CD8-positive, alpha-beta memory T cell (primary cell): ENCODE results near the gene CMTM1. TPM values are rescaled to one million over a fixed set of nuclear protein-coding genes. Genes with fewer than 3 reads are reported as not detected.

ENCODE experiments used
- CTCF ChIA-PET: fragments of 350-600 bp; sonication (Branson Sonifier 250); formaldehyde crosslinking; loops from one replicate; lab custom pipeline; 2021; ENCODE audit warnings: antibody characterized with exemption; lab: Charles Lee
- POLR2A ChIA-PET: fragments of 350-600 bp; sonication (Branson Sonifier 250); formaldehyde crosslinking; loops from one replicate; lab custom pipeline; 2021; ENCODE audit warnings: antibody characterized with exemption; lab: Charles Lee
- DNase-seq, 5 donors: peaks; one replicate each; pipeline versions ENCODE4 v3.0.0 to v3.0.0-alpha.2; 2020 to 2022; ENCODE audit warnings: mixed read lengths in 1 of 5
- H3K27ac ChIP-seq: one replicate; pipeline ENCODE4 v1.7.0; 2013; ENCODE audit warnings: low read depth, mild to moderate bottlenecking, low read length, moderate library complexity
- H3K27me3 ChIP-seq: 2 replicates; pipeline ENCODE4 v1.7.0; 2013; ENCODE audit warnings: low read length, mild to moderate bottlenecking; ENCODE audit not compliant: insufficient read depth, poor library complexity, severe bottlenecking
- H3K36me3 ChIP-seq: 2 replicates; pipeline ENCODE4 v1.7.0; 2013; ENCODE audit warnings: mild to moderate bottlenecking, low read length, moderate library complexity; ENCODE audit not compliant: insufficient read depth
- H3K4me1 ChIP-seq: 2 replicates; pipeline ENCODE4 v1.7.0; 2013; ENCODE audit warnings: mild to moderate bottlenecking, low read length, moderate library complexity; ENCODE audit not compliant: insufficient read depth
- H3K4me3 ChIP-seq: 2 replicates; pipeline ENCODE4 v1.7.0; 2013; ENCODE audit warnings: mild to moderate bottlenecking, low read length
- H3K9me3 ChIP-seq: 2 replicates; pipeline ENCODE4 v1.7.0; 2013; ENCODE audit warnings: mild to moderate bottlenecking, low read length
- H3K27ac Mint-ChIP-seq, 8 donors: one replicate each; pipeline ENCODE4 v1.8.0; 2020 to 2021; ENCODE audit warnings: mixed read lengths in 8 of 8, mild to moderate bottlenecking in 6 of 8, inconsistent platforms in 3 of 8, moderate library complexity in 3 of 8
- H3K27me3 Mint-ChIP-seq, 2 donors: one replicate each; pipeline ENCODE4 v1.8.0; 2020 to 2021; ENCODE audit warnings: mixed read lengths in 2 of 2, mild to moderate bottlenecking in 1 of 2, moderate library complexity in 1 of 2
- H3K36me3 Mint-ChIP-seq, 3 donors: one replicate each; pipeline ENCODE4 v1.8.0; 2020 to 2021; ENCODE audit warnings: mixed read lengths in 3 of 3, inconsistent platforms in 1 of 3, mild to moderate bottlenecking in 1 of 3
- H3K4me1 Mint-ChIP-seq, 3 donors: one replicate each; pipeline ENCODE4 v1.8.0; 2020 to 2021; ENCODE audit warnings: mixed read lengths in 3 of 3, inconsistent platforms in 1 of 3, mild to moderate bottlenecking in 1 of 3
- H3K4me3 Mint-ChIP-seq, 7 donors: one replicate each; pipeline ENCODE4 v1.8.0; 2020 to 2021; ENCODE audit warnings: mixed read lengths in 7 of 7, mild to moderate bottlenecking in 6 of 7, moderate library complexity in 4 of 7, inconsistent platforms in 2 of 7
- H3K9me3 Mint-ChIP-seq, 5 donors: one replicate each; pipeline ENCODE4 v1.8.0; 2020 to 2022; ENCODE audit warnings: mixed read lengths in 5 of 5, mild to moderate bottlenecking in 3 of 5, moderate library complexity in 2 of 5, inconsistent platforms in 1 of 5
- polyA plus RNA-seq: library from polyadenylated mRNA; unstranded; fragments of 300-500 nt; fragmentation: Illumina TruSeq; gene quantifications from one replicate; pipeline ENCODE4 v1.2.3, GENCODE V29; 2021
- total RNA-seq, 2 experiments: library from RNA; stranded (reverse); gene quantifications; one replicate each; pipeline ENCODE4 v1.2.3, GENCODE V29; 2021

The CMTM1 gene, protein sequence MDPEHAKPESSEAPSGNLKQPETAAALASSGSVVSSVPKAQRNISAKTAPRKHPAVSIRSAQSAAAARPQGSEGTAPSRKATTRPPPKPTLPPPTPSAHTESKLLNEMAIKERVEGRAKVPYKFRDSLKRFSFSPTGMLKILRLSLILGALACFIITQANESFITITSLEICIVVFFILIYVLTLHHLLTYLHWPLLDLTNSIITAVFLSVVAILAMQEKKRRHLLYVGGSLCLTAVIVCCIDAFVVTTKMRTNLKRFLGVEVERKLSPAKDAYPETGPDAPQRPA
- total RNA-seq, result 1 to 10 TPM; 8.2 to 8.6 TPM
- 1.2 TPM for polyA plus RNA-seq

GRCh38 chr16:66566051-66566901 is at the start of gene CMTM1:
Gene CMTM1 (plus strand): TSS chr16:66566439. CDS start chr16:66566514, 75 bp downstream.
- no peaks in the 10 kb centered on the region for H3K9me3 Mint-ChIP-seq
- no peaks in the 10 kb centered on the region for H3K9me3 ChIP-seq
- peak within 1 kb of the TSS in 6 of 8 donors; percentile 17 to 89 (median 62) for H3K27ac Mint-ChIP-seq
- H3K27ac ChIP-seq, result no peak within 1 kb of the TSS
- H3K36me3 ChIP-seq, result peaks cover 12% of the 10 kb centered on the region
- ChIA-PET CTCF (no interaction called here), POLR2A (interaction anchor here (0.7 to 1.0 kb wide), 2 partner anchors 13 to 52 kb away, joined by 3 to 4 read pairs; no protein-coding TSS in a partner anchor)
- H3K4me3 ChIP-seq, result no peak within 1 kb of the TSS
- H3K4me1 Mint-ChIP-seq, result peaks cover 36 to 66% (median 58%) of the 10 kb centered on the region in 3 donors
- no peaks in the 10 kb centered on the region for H3K27me3 ChIP-seq
- peaks cover 4 to 58% (median 14%) of the 10 kb centered on the region in 3 donors for H3K36me3 Mint-ChIP-seq
- peaks cover 24% of the 10 kb centered on the region for H3K4me1 ChIP-seq
- no peak for DNase-seq
- H3K27me3 Mint-ChIP-seq, result no peaks in the 10 kb centered on the region
- H3K4me3 Mint-ChIP-seq, result peak within 1 kb of the TSS in 1 of 7 donors; percentile 40

- H3K36me3 ChIP-seq, result no peaks in the 10 kb centered on the region
- ChIA-PET CTCF (interaction anchor here (1.1 to 1.5 kb wide), 2 partner anchors 35 to 73 kb away, joined by 4 to 5 read pairs; no protein-coding TSS in a partner anchor), POLR2A (no interaction called here)
- H3K4me3 ChIP-seq, result peak overlapping the region; percentile 28
- H3K4me1 Mint-ChIP-seq, result peaks cover 70 to 86% (median 76%) of the 10 kb centered on the region in 3 donors
- H3K4me3 Mint-ChIP-seq, result peak overlapping the region; percentile 46 to 89 (median 68)
- H3K27me3 Mint-ChIP-seq, result no peaks in the 10 kb centered on the region
- H3K9me3 ChIP-seq, result no peaks in the 10 kb centered on the region
- H3K27ac ChIP-seq, result peak overlapping the region; percentile 67
- peak overlapping the region; percentile 92 to 100 (median 98) for H3K27ac Mint-ChIP-seq
- no peaks in the 10 kb centered on the region for H3K27me3 ChIP-seq
- peaks cover 56% of the 10 kb centered on the region for H3K4me1 ChIP-seq
- H3K9me3 Mint-ChIP-seq, result no peaks in the 10 kb centered on the region
- DNase-seq, result no peak
- H3K36me3 Mint-ChIP-seq, result peaks cover 0 to 2% (median 0%) of the 10 kb centered on the region in 3 donors
Observed at GRCh38 chr16:66516509-66516807, 49.8 kb upstream of the CMTM1 start.

GRCh38 chr16:66516808-66517585 is 49.2 kb upstream of the CMTM1 start:
- Histone ChIP-seq H3K9me3 (no peaks in the 10 kb centered on the region), H3K4me3 (peak overlapping the region; percentile 16), H3K27ac (peak overlapping the region; percentile 80), H3K27me3 (no peaks in the 10 kb centered on the region), H3K4me1 (peaks cover 61% of the 10 kb centered on the region), H3K36me3 (no peaks in the 10 kb centered on the region)
- no peaks in the 10 kb centered on the region for H3K27me3 Mint-ChIP-seq
- H3K27ac Mint-ChIP-seq, result peak overlapping the region; percentile 92 to 100 (median 98)
- DNase-seq, result peak; percentile 31 to 89 (median 66)
- CTCF ChIA-PET, result interaction anchor here (0.7 to 1.5 kb wide), 3 partner anchors 27 to 40 kb away, joined by 3 to 6 read pairs (median 3); partner anchors contain the start of gene CKLF
- POLR2A ChIA-PET, result interaction anchor here (0.5 to 1.1 kb wide), 2 partner anchors 36 to 355 kb away, joined by 3 to 7 read pairs; partner anchors contain the start of gene CKLF
- peaks cover 72 to 86% (median 78%) of the 10 kb centered on the region in 3 donors for H3K4me1 Mint-ChIP-seq
- H3K4me3 Mint-ChIP-seq, result peak overlapping the region; percentile 14 to 89 (median 68)
- no peaks in the 10 kb centered on the region for H3K9me3 Mint-ChIP-seq
- H3K36me3 Mint-ChIP-seq, result peaks cover 0 to 2% (median 0%) of the 10 kb centered on the region in 3 donors

- no peak overlapping the region for H3K4me3 ChIP-seq
- H3K36me3 Mint-ChIP-seq, result peaks cover 0 to 2% (median 0%) of the 10 kb centered on the region in 3 donors
- POLR2A ChIA-PET, result interaction anchor here (0.9 to 1.1 kb wide), 2 partner anchors 34 to 35 kb away, joined by 3 to 7 read pairs; partner anchors contain the start of gene CKLF
Observed at GRCh38 chr16:66517586-66518263, 48.5 kb upstream of the CMTM1 start.

GRCh38 chr16:66519482-66520373 is 46.5 kb upstream of the CMTM1 start:
- POLR2A ChIA-PET, result interaction anchor here (3.0 kb wide), 1 partner anchor 85 kb away, joined by 13 read pairs; the partner anchor contains the start of gene CMTM3
- Mint-ChIP-seq H3K27ac (peak overlapping the region; percentile 61 to 100 (median 95)), H3K9me3 (no peaks in the 10 kb centered on the region), H3K36me3 (no peaks in the 10 kb centered on the region), H3K4me1 (peaks cover 89 to 96% (median 95%) of the 10 kb centered on the region in 3 donors), H3K27me3 (no peaks in the 10 kb centered on the region), H3K4me3 (peak overlapping the region in 5 of 7 donors; percentile 30 to 78 (median 72))
- no peak for DNase-seq
- CTCF ChIA-PET, result interaction anchor here (1.0 to 6.0 kb wide), 6 partner anchors 9 to 113 kb away, joined by 3 to 39 read pairs (median 8); partner anchors contain the start of gene CKLF
- Histone ChIP-seq H3K4me1 (peaks cover 84% of the 10 kb centered on the region), H3K27me3 (no peaks in the 10 kb centered on the region), H3K27ac (no peak overlapping the region), H3K36me3 (no peaks in the 10 kb centered on the region), H3K4me3 (no peak overlapping the region), H3K9me3 (no peaks in the 10 kb centered on the region)

More at GRCh38 chr16:66517586-66518263, 48.5 kb upstream of the CMTM1 start:
- peak overlapping the region; percentile 19 to 70 (median 58) for H3K4me3 Mint-ChIP-seq
- no peaks in the 10 kb centered on the region for H3K9me3 Mint-ChIP-seq
- CTCF ChIA-PET, result interaction anchor here (0.7 to 1.5 kb wide), 3 partner anchors 26 to 40 kb away, joined by 3 to 6 read pairs (median 3); partner anchors contain the start of gene CKLF
- H3K36me3 ChIP-seq, result no peaks in the 10 kb centered on the region
- peak overlapping the region; percentile 92 to 100 (median 98) for H3K27ac Mint-ChIP-seq
- peak overlapping the region; percentile 80 for H3K27ac ChIP-seq
- H3K4me1 ChIP-seq, result peaks cover 64% of the 10 kb centered on the region
- no peaks in the 10 kb centered on the region for H3K9me3 ChIP-seq
- H3K27me3 Mint-ChIP-seq, result no peaks in the 10 kb centered on the region
- DNase-seq, result no peak
- no peaks in the 10 kb centered on the region for H3K27me3 ChIP-seq
- H3K4me1 Mint-ChIP-seq, result peaks cover 78 to 89% (median 82%) of the 10 kb centered on the region in 3 donors

GRCh38 chr16:66520406-66521170 is 45.7 kb upstream of the CMTM1 start:
- POLR2A ChIA-PET, result interaction anchor here (1.2 to 3.0 kb wide), 3 partner anchors 27 to 84 kb away, joined by 4 to 26 read pairs (median 13); partner anchors contain the start of genes CKLF, CMTM3 and TK2
- no peaks in the 10 kb centered on the region for H3K36me3 ChIP-seq
- no peaks in the 10 kb centered on the region for H3K27me3 ChIP-seq
- Mint-ChIP-seq H3K9me3 (no peaks in the 10 kb centered on the region), H3K36me3 (no peaks in the 10 kb centered on the region), H3K4me3 (peak overlapping the region in 6 of 7 donors; percentile 30 to 82 (median 74)), H3K4me1 (peaks cover 89 to 96% (median 95%) of the 10 kb centered on the region in 3 donors), H3K27ac (peak overlapping the region; percentile 95 to 100 (median 96)), H3K27me3 (no peaks in the 10 kb centered on the region)
- peaks cover 86% of the 10 kb centered on the region for H3K4me1 ChIP-seq
- CTCF ChIA-PET, result interaction anchor here (0.8 to 6.0 kb wide), 9 partner anchors 9 to 114 kb away, joined by 3 to 39 read pairs (median 7); partner anchors contain the start of genes CKLF and CMTM3
- no peak for DNase-seq
- no peak overlapping the region for H3K4me3 ChIP-seq
- H3K27ac ChIP-seq, result no peak overlapping the region
- no peaks in the 10 kb centered on the region for H3K9me3 ChIP-seq
